ENCODE data around the gene TMEM52.

TMEM52 gene

DNA sequence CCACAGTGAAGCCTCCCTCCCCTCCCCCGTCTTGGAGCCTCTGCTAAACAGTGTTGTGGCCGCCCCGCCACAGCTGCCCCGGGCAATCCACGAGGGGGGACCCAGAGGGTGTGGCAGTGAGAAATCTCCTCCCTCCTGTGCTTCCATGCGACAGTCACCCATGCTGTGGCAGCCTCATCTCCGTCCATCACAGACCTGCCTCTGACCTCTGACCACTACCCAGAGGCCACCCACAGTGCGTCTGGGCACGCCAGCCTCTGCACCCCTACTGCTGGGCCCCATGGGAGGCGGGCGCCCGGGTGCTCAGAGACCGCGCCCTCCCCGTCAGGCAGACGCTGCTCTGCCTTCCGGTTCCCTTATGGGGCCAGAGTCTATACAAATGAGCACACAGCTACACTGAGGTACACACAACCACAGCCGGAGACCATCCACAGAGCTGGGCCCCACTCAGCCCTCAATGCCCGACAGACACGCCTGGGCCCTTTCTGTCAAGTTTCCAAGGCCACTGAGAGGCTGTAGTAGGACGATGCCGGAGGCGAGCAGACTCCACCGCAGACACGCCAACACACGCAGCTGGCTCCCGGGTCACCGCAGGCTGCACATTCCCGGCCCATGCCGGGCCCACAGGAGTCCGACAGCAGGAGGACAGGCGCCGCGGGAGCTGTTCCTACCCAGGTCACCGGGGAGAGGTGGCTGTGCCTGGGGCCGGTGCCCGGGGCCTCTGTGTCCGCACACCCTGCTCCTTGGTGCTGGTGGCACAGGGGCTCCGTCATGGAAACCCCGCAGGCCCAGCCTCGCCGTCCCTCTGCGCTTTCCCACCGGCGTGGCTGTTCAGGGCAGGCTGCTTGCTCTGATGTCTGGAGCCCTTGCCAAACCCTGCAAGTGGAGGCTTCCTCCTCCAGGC is 23.9 kb upstream of the TMEM52 start:
- TF ChIP-seq, protein P1, sequence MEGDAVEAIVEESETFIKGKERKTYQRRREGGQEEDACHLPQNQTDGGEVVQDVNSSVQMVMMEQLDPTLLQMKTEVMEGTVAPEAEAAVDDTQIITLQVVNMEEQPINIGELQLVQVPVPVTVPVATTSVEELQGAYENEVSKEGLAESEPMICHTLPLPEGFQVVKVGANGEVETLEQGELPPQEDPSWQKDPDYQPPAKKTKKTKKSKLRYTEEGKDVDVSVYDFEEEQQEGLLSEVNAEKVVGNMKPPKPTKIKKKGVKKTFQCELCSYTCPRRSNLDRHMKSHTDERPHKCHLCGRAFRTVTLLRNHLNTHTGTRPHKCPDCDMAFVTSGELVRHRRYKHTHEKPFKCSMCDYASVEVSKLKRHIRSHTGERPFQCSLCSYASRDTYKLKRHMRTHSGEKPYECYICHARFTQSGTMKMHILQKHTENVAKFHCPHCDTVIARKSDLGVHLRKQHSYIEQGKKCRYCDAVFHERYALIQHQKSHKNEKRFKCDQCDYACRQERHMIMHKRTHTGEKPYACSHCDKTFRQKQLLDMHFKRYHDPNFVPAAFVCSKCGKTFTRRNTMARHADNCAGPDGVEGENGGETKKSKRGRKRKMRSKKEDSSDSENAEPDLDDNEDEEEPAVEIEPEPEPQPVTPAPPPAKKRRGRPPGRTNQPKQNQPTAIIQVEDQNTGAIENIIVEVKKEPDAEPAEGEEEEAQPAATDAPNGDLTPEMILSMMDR (IDR thresholded peaks at IDR 0.05; ENCODE audit: low read depth, low read length), result no peak
- H3K27me3 ChIP-seq, result no peaks in the 10 kb centered on the region
- no peak for DNase-seq
- no peaks in the 10 kb centered on the region for H3K9me3 ChIP-seq
- peaks cover 2% of the 10 kb centered on the region; the same call in 1 of the 2 replicates for H3K4me1 ChIP-seq
- no peak overlapping the region for H3K4me3 ChIP-seq (ENCODE audit: low read depth, low read length)
- H3K36me3 ChIP-seq, result no peaks in the 10 kb centered on the region

- Histone ChIP-seq H3K36me3 (no peaks in the 10 kb centered on the region), H3K9me3 (no peaks in the 10 kb centered on the region), H3K4me1 (peaks cover 2% of the 10 kb centered on the region; the same call in 1 of the 2 replicates), H3K27me3 (no peaks in the 10 kb centered on the region), H3K4me3 (ENCODE audit: low read depth, low read length) (no peak overlapping the region)
- TF ChIP-seq, protein P1 (IDR thresholded peaks at IDR 0.05; ENCODE audit: low read depth, low read length), result no peak
- DNase-seq, result no peak
Observed at GRCh38 chr1:1941868-1942752, 23.0 kb upstream of the TMEM52 start.

- Histone ChIP-seq H3K27me3 (no peaks in the 10 kb centered on the region), H3K4me1 (peaks cover 2% of the 10 kb centered on the region; the same call in 1 of the 2 replicates)
Observed at GRCh38 chr1:1941211-1941841, 22.2 kb upstream of the TMEM52 start.

GRCh38 chr1:1940123-1940425 is 21.0 kb upstream of the TMEM52 start:
- TF ChIP-seq, protein P1 (IDR thresholded peaks at IDR 0.05; ENCODE audit: low read depth, low read length), result no peak
- no peak for DNase-seq
- H3K27me3 ChIP-seq, result no peaks in the 10 kb centered on the region
- no peak overlapping the region for H3K4me3 ChIP-seq (ENCODE audit: low read depth, low read length)
- H3K9me3 ChIP-seq, result no peaks in the 10 kb centered on the region
- H3K4me1 ChIP-seq, result peaks cover 2% of the 10 kb centered on the region; the same call in 1 of the 2 replicates
- no peaks in the 10 kb centered on the region for H3K36me3 ChIP-seq

More at GRCh38 chr1:1941211-1941841, 22.2 kb upstream of the TMEM52 start:
- no peaks in the 10 kb centered on the region for H3K36me3 ChIP-seq
- TF ChIP-seq, protein P1 (IDR thresholded peaks at IDR 0.05; ENCODE audit: low read depth, low read length), result no peak
- no peak for DNase-seq
- H3K9me3 ChIP-seq, result no peaks in the 10 kb centered on the region
- no peak overlapping the region for H3K4me3 ChIP-seq (ENCODE audit: low read depth, low read length)

- Histone ChIP-seq H3K27me3 (no peaks in the 10 kb centered on the region), H3K4me3 (ENCODE audit: low read depth, low read length) (no peak overlapping the region), H3K9me3 (no peaks in the 10 kb centered on the region), H3K36me3 (no peaks in the 10 kb centered on the region), H3K4me1 (peaks cover 2% of the 10 kb centered on the region; the same call in 1 of the 2 replicates)
- TF ChIP-seq, protein P1 (IDR thresholded peaks at IDR 0.05; ENCODE audit: low read depth, low read length), result no peak
- DNase-seq, result no peak
Observed at GRCh38 chr1:1939296-1940122, 20.4 kb upstream of the TMEM52 start.
